NB4 (cell line): ENCODE measurements around the gene ST6GALNAC3.

Experiments used
- DNase-seq: peaks from one replicate; pipeline ENCODE4 v3.0.0; 2010; ENCODE audit warnings: low read depth
- H3K4me3 ChIP-seq: one replicate; pipeline ENCODE4 v1.5.1; 2011; ENCODE audit warnings: mild to moderate bottlenecking, low read depth, low read length, moderate library complexity
- CTCF ChIP-seq: IDR thresholded peaks from one replicate; pipeline ENCODE4 v1.5.1; 2012; ENCODE audit warnings: low read depth, low read length
- MAX ChIP-seq: IDR thresholded peaks from 2 replicates; pipeline ENCODE4 v1.6.1; 2011; ENCODE audit warnings: low read depth, low read length
- MYC ChIP-seq: IDR thresholded peaks from 2 replicates; pipeline ENCODE4 v1.6.1; 2011; ENCODE audit warnings: low read depth, low read length
- POLR2A ChIP-seq: IDR thresholded peaks from 2 replicates; pipeline ENCODE4 v1.6.1; 2011; ENCODE audit warnings: mild to moderate bottlenecking; ENCODE audit not compliant: insufficient read length; ENCODE audit errors: extremely low read depth

Gene ST6GALNAC3

GRCh38 chr1:76075877-76076276, 1.3 kb downstream of the ST6GALNAC3 start:
- H3K4me3 ChIP-seq: no peak overlapping the region
- no peak for TF ChIP-seq CTCF
- TF ChIP-seq MAX: peak; percentile 10; the same call in 1 of the 2 replicates
- no peak for TF ChIP-seq POLR2A
- peak; percentile 68 for DNase-seq

GRCh38 chr1:76079475-76080227, 5.1 kb downstream of the ST6GALNAC3 start:
- TF ChIP-seq CTCF (no peak), MYC (no peak), POLR2A (no peak), MAX (no peak)
- DNase-seq: no peak
- H3K4me3 ChIP-seq: no peak overlapping the region

- DNase-seq: no peak
- H3K4me3 ChIP-seq: no peak overlapping the region
- no peak for TF ChIP-seq CTCF
- no peak for TF ChIP-seq POLR2A
- no peak for TF ChIP-seq MAX
- TF ChIP-seq MYC: no peak
These were observed 6.1 kb downstream of the ST6GALNAC3 start for GRCh38 chr1:76080552-76081079.

GRCh38 chr1:76082062-76082461, 7.5 kb downstream of the ST6GALNAC3 start:
- TF ChIP-seq MYC (no peak), CTCF (no peak), MAX (no peak), POLR2A (no peak)
- no peak overlapping the region for H3K4me3 ChIP-seq
- no peak for DNase-seq

- no peak overlapping the region for H3K4me3 ChIP-seq
- DNase-seq: no peak
- no peak for TF ChIP-seq POLR2A
These were observed 8.6 kb downstream of the ST6GALNAC3 start for GRCh38 chr1:76083189-76083588.

GRCh38 chr1:76084029-76084627, 9.6 kb downstream of the ST6GALNAC3 start:
- no peak for TF ChIP-seq CTCF
- DNase-seq: peak; percentile 9
- H3K4me3 ChIP-seq: no peak overlapping the region
